IPS DF 6.9 (cell line): ENCODE results near the gene ATAD3C.

Experiments
- DNase-seq: peaks from one replicate; pipeline ENCODE4 v3.0.0-alpha.2; 2013; ENCODE audit warnings: low read depth, low spot score
- H3K27ac ChIP-seq: one replicate; pipeline ENCODE4 v1.5.1; 2013; ENCODE audit warnings: low read length, control low read depth
- H3K27me3 ChIP-seq: 2 replicates; pipeline ENCODE4 v1.6.1; 2013; ENCODE audit warnings: mild to moderate bottlenecking, low read length; ENCODE audit not compliant: control insufficient read depth, insufficient read depth
- H3K36me3 ChIP-seq: 2 replicates; pipeline ENCODE4 v1.6.1; 2013; ENCODE audit warnings: low read length; ENCODE audit not compliant: control insufficient read depth, insufficient read depth
- H3K4me1 ChIP-seq: 2 replicates; pipeline ENCODE4 v1.6.1; 2013; ENCODE audit warnings: low read length; ENCODE audit not compliant: control insufficient read depth, insufficient read depth
- H3K4me3 ChIP-seq: 2 replicates; pipeline ENCODE4 v1.5.1; 2013; ENCODE audit warnings: mild to moderate bottlenecking, low read length
- H3K9me3 ChIP-seq: 2 replicates; pipeline ENCODE4 v1.6.1; 2013; ENCODE audit warnings: low read length, inconsistent platforms; ENCODE audit not compliant: control insufficient read depth, insufficient read depth
- WGBS: extraction: QIAGEN DNeasy Blood & Tissue Kit; methylation state at CpG from one replicate; pipeline ENCODE4 v1.1.7; 2013; ENCODE audit warnings: mixed read lengths, missing lambda C conversion rate; ENCODE audit not compliant: insufficient read length, insufficient coverage; 5-methylcytosine and 5-hydroxymethylcytosine counted together

The ATAD3C gene

GRCh38 chr1:1419363-1419812 is 30.1 kb upstream of the ATAD3C start:
- DNase-seq, result no peak
- no peaks in the 10 kb centered on the region for H3K27me3 ChIP-seq
- peaks cover 12% of the 10 kb centered on the region for H3K4me1 ChIP-seq
- H3K9me3 ChIP-seq, result no peaks in the 10 kb centered on the region
- no CpG with 5 or more reads among the region's 21 CpGs for WGBS
- H3K4me3 ChIP-seq, result no peak overlapping the region
- no peak overlapping the region for H3K27ac ChIP-seq
- no peaks in the 10 kb centered on the region; the same call in 1 of the 2 replicates for H3K36me3 ChIP-seq

- peaks cover 12% of the 10 kb centered on the region for H3K4me1 ChIP-seq
- H3K27ac ChIP-seq, result no peak overlapping the region
- H3K9me3 ChIP-seq, result no peaks in the 10 kb centered on the region
- DNase-seq, result no peak
- no peaks in the 10 kb centered on the region; the same call in 1 of the 2 replicates for H3K36me3 ChIP-seq
- peak overlapping the region; percentile 3; the same call in 1 of the 2 replicates for H3K4me3 ChIP-seq
- whole genome bisulfite sequencing, result no CpG with 5 or more reads among the region's 112 CpGs
- H3K27me3 ChIP-seq, result no peaks in the 10 kb centered on the region
These were observed 29.5 kb upstream of the ATAD3C start for GRCh38 chr1:1419813-1420653.

GRCh38 chr1:1420654-1421141 is 28.8 kb upstream of the ATAD3C start:
- H3K27me3 ChIP-seq, result no peaks in the 10 kb centered on the region
- peaks cover 15% of the 10 kb centered on the region for H3K4me1 ChIP-seq
- WGBS, result no CpG with 5 or more reads among the region's 12 CpGs
- no peaks in the 10 kb centered on the region for H3K9me3 ChIP-seq
- no peak for DNase-seq
- no peak overlapping the region for H3K27ac ChIP-seq
- H3K4me3 ChIP-seq, result no peak overlapping the region
- no peaks in the 10 kb centered on the region; the same call in 1 of the 2 replicates for H3K36me3 ChIP-seq

GRCh38 chr1:1421147-1421906 is 28.2 kb upstream of the ATAD3C start, which contains the start of gene ANKRD65:
ANKRD65 (minus strand) TSS chr1:1421276; CDS start chr1:1421005, 271 bp downstream.
- Histone ChIP-seq H3K36me3 (no peaks in the 10 kb centered on the region; the same call in 1 of the 2 replicates), H3K9me3 (no peaks in the 10 kb centered on the region), H3K27ac (no peak within 1 kb of the TSS), H3K4me1 (peaks cover 20% of the 10 kb centered on the region), H3K4me3 (peak within 1 kb of the TSS; percentile 3; the same call in 1 of the 2 replicates), H3K27me3 (no peaks in the 10 kb centered on the region)
- no CpG with 5 or more reads among the region's 18 CpGs for WGBS
- DNase-seq, result no peak

GRCh38 chr1:1421907-1422464 is 27.5 kb upstream of the ATAD3C start:
- Histone ChIP-seq H3K4me3 (no peak overlapping the region), H3K36me3 (no peaks in the 10 kb centered on the region; the same call in 1 of the 2 replicates), H3K27ac (no peak overlapping the region), H3K9me3 (no peaks in the 10 kb centered on the region), H3K27me3 (no peaks in the 10 kb centered on the region), H3K4me1 (peaks cover 21% of the 10 kb centered on the region)
- DNase-seq, result no peak
- WGBS, result no CpG with 5 or more reads among the region's 7 CpGs

GRCh38 chr1:1422465-1423244 is 26.8 kb upstream of the ATAD3C start:
- peaks cover 21% of the 10 kb centered on the region for H3K4me1 ChIP-seq
- WGBS, result no CpG with 5 or more reads among the region's 29 CpGs
- H3K4me3 ChIP-seq, result no peak overlapping the region
- H3K36me3 ChIP-seq, result no peaks in the 10 kb centered on the region; the same call in 1 of the 2 replicates
- no peaks in the 10 kb centered on the region for H3K27me3 ChIP-seq
- no peak for DNase-seq
- H3K9me3 ChIP-seq, result no peaks in the 10 kb centered on the region
- H3K27ac ChIP-seq, result no peak overlapping the region

- Histone ChIP-seq H3K4me3 (no peak overlapping the region), H3K27me3 (no peaks in the 10 kb centered on the region), H3K9me3 (no peaks in the 10 kb centered on the region), H3K36me3 (no peaks in the 10 kb centered on the region; the same call in 1 of the 2 replicates), H3K4me1 (peaks cover 21% of the 10 kb centered on the region), H3K27ac (no peak overlapping the region)
- DNase-seq, result no peak
- WGBS, result no CpG with 5 or more reads among the region's 7 CpGs
These were observed 26.3 kb upstream of the ATAD3C start for GRCh38 chr1:1423245-1423597.

GRCh38 chr1:1424707-1425106 is 24.8 kb upstream of the ATAD3C start:
- H3K4me3 ChIP-seq, result no peak overlapping the region
- no peaks in the 10 kb centered on the region for H3K9me3 ChIP-seq
- no CpG with 5 or more reads among the region's 15 CpGs for WGBS
- no peak for DNase-seq
- H3K36me3 ChIP-seq, result no peaks in the 10 kb centered on the region; the same call in 1 of the 2 replicates
- no peak overlapping the region for H3K27ac ChIP-seq
- H3K4me1 ChIP-seq, result peaks cover 20% of the 10 kb centered on the region
- no peaks in the 10 kb centered on the region for H3K27me3 ChIP-seq

GRCh38 chr1:1425426-1425752 is 24.1 kb upstream of the ATAD3C start:
- H3K36me3 ChIP-seq, result no peaks in the 10 kb centered on the region; the same call in 1 of the 2 replicates
- H3K4me3 ChIP-seq, result no peak overlapping the region
- no peak overlapping the region for H3K27ac ChIP-seq
- DNase-seq, result no peak
- no peaks in the 10 kb centered on the region for H3K9me3 ChIP-seq
- no peaks in the 10 kb centered on the region for H3K27me3 ChIP-seq
- H3K4me1 ChIP-seq, result peaks cover 20% of the 10 kb centered on the region
- no CpG with 5 or more reads among the region's 12 CpGs for WGBS
